T-helper 17 cell (primary cell): ENCODE results near the gene RNF214. TPM values are rescaled to one million over a fixed set of nuclear protein-coding genes. Genes with fewer than 3 reads are reported as not detected.
"Not testable (repeated sequence)": the region's sequence is repeated elsewhere in the genome, so short reads cannot be mapped to it uniquely, and the experiment has no call there.

ENCODE experiments used
- ATAC-seq: fragments of 150-1000 bp; cut with Tn5 transposase; 2 replicates; pipeline ENCODE4 v1.10.0; 2021; ENCODE audit warnings: mild to moderate bottlenecking, moderate library complexity
- DNase-seq, 3 donors: peaks; one replicate each; pipeline versions ENCODE4 v3.0.0 to v3.0.0-alpha.2; 2020 to 2021
- H3K9me3 ChIP-seq: one replicate; pipeline ENCODE4 v1.7.0; 2013; ENCODE audit warnings: low read length, mild to moderate bottlenecking; ENCODE audit not compliant: control insufficient read depth, poor library complexity, severe bottlenecking
- H3K27ac Mint-ChIP-seq: one replicate; pipeline ENCODE4 v1.8.0; 2022; ENCODE audit warnings: mild to moderate bottlenecking, moderate library complexity, mixed read lengths
- H3K27me3 Mint-ChIP-seq: one replicate; pipeline ENCODE4 v1.8.0; 2022; ENCODE audit warnings: mixed read lengths
- H3K36me3 Mint-ChIP-seq: one replicate; pipeline ENCODE4 v1.8.0; 2022; ENCODE audit warnings: low read depth, mixed read lengths
- H3K4me1 Mint-ChIP-seq: one replicate; pipeline ENCODE4 v1.8.0; 2022; ENCODE audit warnings: mild to moderate bottlenecking, mixed read lengths
- H3K4me3 Mint-ChIP-seq: one replicate; pipeline ENCODE4 v1.8.0; 2022; ENCODE audit warnings: mild to moderate bottlenecking, moderate library complexity, mixed read lengths
- total RNA-seq, 4 donors: library from RNA in 2 of 4; stranded (reverse) in 2 of 4; gene quantifications; one replicate each; pipeline ENCODE4 v1.2.3 and lab custom pipeline; 2022 to 2026

The RNF214 gene
- total RNA-seq, 2 donors from 2014 or later, result 20.1 to 24.4 TPM

GRCh38 chr11:117201658-117202305 is 30.7 kb upstream of the RNF214 start:
- ATAC-seq, result no peak
- no peak overlapping the region for H3K27ac Mint-ChIP-seq
- peaks cover 9% of the 10 kb centered on the region for H3K4me1 Mint-ChIP-seq

DNA sequence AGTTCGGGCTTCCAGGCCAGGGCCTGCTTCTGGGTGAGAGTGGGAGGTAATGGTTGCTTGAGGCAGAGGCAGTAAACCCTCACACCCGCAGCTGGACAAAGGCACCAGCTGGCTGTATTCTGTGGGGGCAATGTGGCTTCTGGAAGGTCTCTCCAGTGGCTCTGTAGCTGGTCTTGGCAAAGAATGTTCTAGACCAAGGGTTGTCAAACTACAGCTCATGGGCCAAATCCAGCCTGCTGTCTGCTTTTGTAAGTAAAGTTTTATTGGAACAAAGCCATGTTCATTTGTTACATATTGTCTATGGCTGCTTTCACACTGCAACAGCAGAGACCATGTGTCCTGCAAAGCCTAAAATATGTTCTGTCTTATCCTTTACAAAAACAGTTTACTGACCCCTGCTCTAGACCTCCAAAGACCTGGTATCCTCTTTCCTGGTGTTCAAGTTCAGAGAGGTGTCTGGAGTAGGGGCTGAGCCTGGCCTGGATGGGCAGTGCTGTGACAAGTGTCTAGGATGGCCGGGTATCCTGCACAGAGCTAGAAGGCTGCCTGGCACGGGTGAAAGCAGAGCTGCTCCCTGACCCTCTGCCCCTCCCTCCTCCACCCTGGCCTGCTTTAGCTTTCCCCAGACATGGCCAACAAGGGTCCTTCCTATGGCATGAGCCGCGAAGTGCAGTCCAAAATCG is 29.9 kb upstream of the RNF214 start:
- Mint-ChIP-seq H3K27ac (peak overlapping the region; percentile 77), H3K27me3 (no peaks in the 10 kb centered on the region), H3K4me1 (peaks cover 7% of the 10 kb centered on the region), H3K4me3 (no peak overlapping the region), H3K36me3 (peaks cover 8% of the 10 kb centered on the region)
- H3K9me3 ChIP-seq, result no peaks in the 10 kb centered on the region
- ATAC-seq (no peak), DNase-seq (no peak)

More at GRCh38 chr11:117201658-117202305, 30.7 kb upstream of the RNF214 start:
- Mint-ChIP-seq H3K27me3 (no peaks in the 10 kb centered on the region), H3K4me3 (no peak overlapping the region), H3K36me3 (peaks cover 8% of the 10 kb centered on the region)
- no peak for DNase-seq
- H3K9me3 ChIP-seq, result no peaks in the 10 kb centered on the region

GRCh38 chr11:117203069-117203407 is 29.4 kb upstream of the RNF214 start:
- DNase-seq, result no peak
- Mint-ChIP-seq H3K4me1 (peaks cover 7% of the 10 kb centered on the region), H3K4me3 (no peak overlapping the region), H3K27ac (peak overlapping the region; percentile 77), H3K36me3 (peaks cover 8% of the 10 kb centered on the region), H3K27me3 (no peaks in the 10 kb centered on the region)
- no peaks in the 10 kb centered on the region for H3K9me3 ChIP-seq
- ATAC-seq, result peak; percentile 8

- ATAC-seq, result no peak
- DNase-seq, result no peak
- Mint-ChIP-seq H3K36me3 (peaks cover 10% of the 10 kb centered on the region), H3K27me3 (no peaks in the 10 kb centered on the region), H3K4me1 (peaks cover 7% of the 10 kb centered on the region), H3K4me3 (no peak overlapping the region), H3K27ac (peak overlapping the region; percentile 77)
- no peaks in the 10 kb centered on the region for H3K9me3 ChIP-seq
Measured at GRCh38 chr11:117204283-117205080, 28.0 kb upstream of the RNF214 start.

- no peaks in the 10 kb centered on the region for H3K9me3 ChIP-seq
- Mint-ChIP-seq H3K27me3 (no peaks in the 10 kb centered on the region), H3K36me3 (peaks cover 10% of the 10 kb centered on the region), H3K27ac (peak overlapping the region; percentile 77), H3K4me1 (peaks cover 7% of the 10 kb centered on the region), H3K4me3 (no peak overlapping the region)
- no peak for ATAC-seq
- no peak for DNase-seq
Measured at GRCh38 chr11:117205211-117205818, 27.2 kb upstream of the RNF214 start.

DNA sequence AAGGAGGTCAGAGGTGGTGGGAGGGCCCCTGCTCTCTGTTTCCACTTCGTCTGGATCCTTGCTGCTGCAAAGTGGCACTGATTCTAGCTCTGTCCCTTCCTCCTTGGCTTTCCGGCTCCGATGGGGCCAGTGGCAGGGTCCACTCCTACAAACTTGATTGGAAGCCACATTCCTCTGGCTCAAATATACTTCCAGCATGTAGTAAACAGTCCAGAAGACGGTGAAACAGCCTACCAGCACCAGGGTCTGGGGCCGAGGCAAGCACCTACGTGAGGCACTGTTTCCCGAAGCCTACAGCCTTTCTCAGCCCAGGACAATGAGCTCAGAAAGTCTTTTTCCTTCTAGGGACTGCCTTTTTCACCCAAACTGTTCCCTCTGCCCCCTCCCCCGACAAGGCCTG is 26.4 kb upstream of the RNF214 start:
- not testable (repeated sequence) for H3K4me3 Mint-ChIP-seq, H3K4me1 Mint-ChIP-seq, H3K9me3 ChIP-seq, ATAC-seq, H3K27ac Mint-ChIP-seq, H3K27me3 Mint-ChIP-seq, DNase-seq
- peaks cover 10% of the 10 kb centered on the region for H3K36me3 Mint-ChIP-seq

DNA sequence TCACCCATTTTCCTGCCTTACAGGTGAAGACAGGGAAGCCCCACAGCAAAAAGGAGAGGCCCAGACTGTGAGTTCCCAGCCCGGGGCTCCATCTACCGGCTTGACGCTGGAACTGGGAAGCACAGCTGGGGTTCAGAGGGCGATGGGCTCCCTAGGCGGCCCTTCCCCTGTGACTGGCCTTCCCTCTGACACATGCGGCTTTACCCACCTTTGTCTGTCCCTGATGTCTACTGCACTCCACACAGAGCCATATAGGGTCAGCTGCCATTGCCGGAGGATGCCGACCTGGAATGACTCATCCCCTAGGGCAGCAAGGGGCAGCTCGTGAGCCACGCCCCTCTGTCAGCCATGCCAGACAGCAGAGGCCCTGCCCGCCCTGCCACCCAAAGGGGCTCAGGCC is 25.6 kb upstream of the RNF214 start:
- H3K27ac Mint-ChIP-seq, H3K27me3 Mint-ChIP-seq, ATAC-seq, H3K9me3 ChIP-seq, DNase-seq, H3K4me3 Mint-ChIP-seq: not testable (repeated sequence)
- H3K4me1 Mint-ChIP-seq, result peaks cover 12% of the 10 kb centered on the region
- peaks cover 13% of the 10 kb centered on the region for H3K36me3 Mint-ChIP-seq

GRCh38 chr11:117207481-117207880 is 25.0 kb upstream of the RNF214 start:
- H3K4me3 Mint-ChIP-seq, H3K27ac Mint-ChIP-seq, ATAC-seq, H3K27me3 Mint-ChIP-seq, DNase-seq, H3K9me3 ChIP-seq: not testable (repeated sequence)
- H3K4me1 Mint-ChIP-seq, result peaks cover 12% of the 10 kb centered on the region
- H3K36me3 Mint-ChIP-seq, result peaks cover 13% of the 10 kb centered on the region

GRCh38 chr11:117208710-117209109 is 23.8 kb upstream of the RNF214 start:
- H3K27me3 Mint-ChIP-seq, H3K4me3 Mint-ChIP-seq, ATAC-seq, H3K27ac Mint-ChIP-seq, DNase-seq, H3K9me3 ChIP-seq: not testable (repeated sequence)
- H3K4me1 Mint-ChIP-seq, result peaks cover 16% of the 10 kb centered on the region
- H3K36me3 Mint-ChIP-seq, result peaks cover 19% of the 10 kb centered on the region

GRCh38 chr11:117209351-117210125 is 22.9 kb upstream of the RNF214 start:
- H3K36me3 Mint-ChIP-seq, result peaks cover 25% of the 10 kb centered on the region

DNA sequence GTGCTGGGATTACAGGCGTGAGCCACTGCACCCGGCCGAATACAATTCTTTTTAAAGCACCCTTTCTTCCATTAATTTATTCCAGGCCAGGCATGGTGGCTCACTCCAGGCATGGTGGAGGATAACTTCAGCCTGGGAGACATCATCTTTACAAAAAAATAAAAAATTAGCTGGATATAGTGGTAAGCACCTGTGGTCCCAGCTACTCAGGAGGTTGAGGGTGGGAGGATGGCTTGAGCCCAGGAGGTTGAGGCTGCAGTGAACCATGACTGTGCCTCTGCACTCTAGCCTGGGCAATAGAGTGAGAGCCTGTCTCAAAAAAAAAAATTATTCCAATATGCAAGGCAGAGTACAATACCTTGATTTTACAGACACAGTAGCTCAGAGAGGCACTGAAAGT is 21.9 kb upstream of the RNF214 start:
- Mint-ChIP-seq H3K36me3 (peaks cover 18% of the 10 kb centered on the region), H3K27me3 (no peaks in the 10 kb centered on the region), H3K4me1 (peaks cover 17% of the 10 kb centered on the region), H3K27ac (no peak overlapping the region), H3K4me3 (no peak overlapping the region)
- no peak for ATAC-seq
- DNase-seq, result no peak
- no peaks in the 10 kb centered on the region for H3K9me3 ChIP-seq

More at GRCh38 chr11:117209351-117210125, 22.9 kb upstream of the RNF214 start:
- H3K4me1 Mint-ChIP-seq, result peaks cover 19% of the 10 kb centered on the region
- not testable (repeated sequence) for DNase-seq, H3K27me3 Mint-ChIP-seq, H3K27ac Mint-ChIP-seq, ATAC-seq, H3K4me3 Mint-ChIP-seq, H3K9me3 ChIP-seq

GRCh38 chr11:117212697-117213355 is 19.6 kb upstream of the RNF214 start:
- H3K9me3 ChIP-seq, result no peaks in the 10 kb centered on the region
- Mint-ChIP-seq H3K27ac (peak overlapping the region; percentile 70), H3K36me3 (peaks cover 20% of the 10 kb centered on the region), H3K4me1 (peaks cover 17% of the 10 kb centered on the region), H3K4me3 (no peak overlapping the region), H3K27me3 (no peaks in the 10 kb centered on the region)
- no peak for DNase-seq
- no peak for ATAC-seq
